HepG2 (cell line): ENCODE results near the gene ULK3. TPM values are rescaled to one million over a fixed set of nuclear protein-coding genes. Genes with fewer than 3 reads are reported as not detected.

ENCODE experiments used
- JUND ChIP-seq: sonication (generic); formaldehyde crosslinking; IDR thresholded peaks from 2 replicates; pipeline ENCODE4 v1.8.0; 2022; ENCODE audit warnings: mild to moderate bottlenecking, missing genetic modification reagents
- NFKB2 ChIP-seq: sonication (generic); formaldehyde crosslinking; IDR thresholded peaks from 2 replicates; pipeline ENCODE4 v1.4.0; 2020; ENCODE audit warnings: missing genetic modification reagents, borderline replicate concordance
- NFYC ChIP-seq: IDR thresholded peaks from 2 replicates; pipeline ENCODE4 v1.6.1; 2016; ENCODE audit warnings: missing genetic modification reagents, missing compliant biosample characterization
- PRDM10 ChIP-seq: sonication (generic); formaldehyde crosslinking; IDR thresholded peaks from 2 replicates; pipeline ENCODE4 v1.4.0; 2020; ENCODE audit warnings: low read depth, missing genetic modification reagents
- STAT6 ChIP-seq: sonication (generic); formaldehyde crosslinking; IDR thresholded peaks from 2 replicates; pipeline ENCODE4 v1.4.0; 2020; ENCODE audit warnings: missing genetic modification reagents, mild to moderate bottlenecking, borderline replicate concordance
- TCF12 ChIP-seq, 2 experiments: fragments of 450-650 bp in 1 of 2; sonication (generic) in 1 of 2; formaldehyde crosslinking in 1 of 2; IDR thresholded peaks; 2 replicates each; pipeline versions ENCODE4 v1.6.1 to v1.8.0; 2017 to 2022; ENCODE audit warnings: antibody characterized with exemption in 1 of 2, mild to moderate bottlenecking in 1 of 2, missing genetic modification reagents in 1 of 2, moderate library complexity in 1 of 2
- TMF1 ChIP-seq: sonication (generic); formaldehyde crosslinking; IDR thresholded peaks from 2 replicates; pipeline ENCODE4 v1.8.1; 2022; ENCODE audit warnings: low read depth, missing genetic modification reagents
- ZBTB43 ChIP-seq: sonication (generic); formaldehyde crosslinking; conservative IDR thresholded peaks from 2 replicates; pipeline ENCODE4 v1.4.0; 2020; ENCODE audit warnings: missing genetic modification reagents
- ZKSCAN8 ChIP-seq: IDR thresholded peaks from 2 replicates; pipeline ENCODE4 v1.6.1; 2016; ENCODE audit warnings: borderline replicate concordance, missing genetic modification reagents, missing compliant biosample characterization
- ZNF34 ChIP-seq: sonication (generic); formaldehyde crosslinking; IDR thresholded peaks from 2 replicates; pipeline ENCODE4 v1.4.0; 2020; ENCODE audit warnings: mild to moderate bottlenecking, missing genetic modification reagents, borderline replicate concordance
- ZNF484 ChIP-seq: sonication (generic); formaldehyde crosslinking; IDR thresholded peaks from 2 replicates; pipeline ENCODE4 v1.5.1; 2020; ENCODE audit warnings: mild to moderate bottlenecking, low read depth, missing genetic modification reagents, borderline replicate concordance
- ZNF598 ChIP-seq: sonication (generic); formaldehyde crosslinking; IDR thresholded peaks from 2 replicates; pipeline ENCODE4 v1.5.1; 2020; ENCODE audit warnings: mild to moderate bottlenecking, missing genetic modification reagents, borderline replicate concordance
- polyA plus RNA-seq, 8 experiments: library from polyadenylated mRNA; depleted of rRNA in 3 of 8; stranded (reverse) in 7 of 8; unstranded in 1 of 8; fragments of >200 nt; fragmentation: Illumina TruSeq in 4 of 8; extraction: Trizol in 4 of 8; gene quantifications; 2 replicates each; pipeline versions ENCODE4 v1.2.1 to v1.2.3, GENCODE V29; 2011 to 2016; ENCODE audit warnings: low read depth in 4 of 8, missing spikeins in 1 of 8, mixed read lengths in 1 of 8; ENCODE audit not compliant: insufficient read depth in 1 of 8
- total RNA-seq, 5 experiments: library from RNA; depleted of rRNA; stranded (reverse); fragments of >200 nt; fragmentation: Illumina TruSeq; extraction: Trizol; gene quantifications; 2 replicates each; pipeline ENCODE4 v1.2.3, GENCODE V29; 2016; ENCODE audit warnings: low read depth in 1 of 5
- TF ChIP-seq, protein P1 (sequence below): sonication (generic); formaldehyde crosslinking; IDR thresholded peaks from 2 replicates; pipeline ENCODE4 v1.9.0; 2021; ENCODE audit warnings: missing genetic modification reagents, borderline replicate concordance
- TF ChIP-seq, protein P2 (sequence below): IDR thresholded peaks from 2 replicates; pipeline ENCODE4 v1.6.1; 2012; ENCODE audit warnings: inconsistent platforms
- TF ChIP-seq, protein P3 (sequence below): sonication (generic); formaldehyde crosslinking; conservative IDR thresholded peaks from 2 replicates; pipeline ENCODE4 v1.8.0; 2022; ENCODE audit warnings: mild to moderate bottlenecking, moderate library complexity, missing genetic modification reagents

The ULK3 gene
- total and polyA plus RNA-seq, 2 of the 13 experiments (the other 11 are each of a cell fraction or from before 2014, with no cell fraction given), result 15.2 to 23.7 TPM

DNA sequence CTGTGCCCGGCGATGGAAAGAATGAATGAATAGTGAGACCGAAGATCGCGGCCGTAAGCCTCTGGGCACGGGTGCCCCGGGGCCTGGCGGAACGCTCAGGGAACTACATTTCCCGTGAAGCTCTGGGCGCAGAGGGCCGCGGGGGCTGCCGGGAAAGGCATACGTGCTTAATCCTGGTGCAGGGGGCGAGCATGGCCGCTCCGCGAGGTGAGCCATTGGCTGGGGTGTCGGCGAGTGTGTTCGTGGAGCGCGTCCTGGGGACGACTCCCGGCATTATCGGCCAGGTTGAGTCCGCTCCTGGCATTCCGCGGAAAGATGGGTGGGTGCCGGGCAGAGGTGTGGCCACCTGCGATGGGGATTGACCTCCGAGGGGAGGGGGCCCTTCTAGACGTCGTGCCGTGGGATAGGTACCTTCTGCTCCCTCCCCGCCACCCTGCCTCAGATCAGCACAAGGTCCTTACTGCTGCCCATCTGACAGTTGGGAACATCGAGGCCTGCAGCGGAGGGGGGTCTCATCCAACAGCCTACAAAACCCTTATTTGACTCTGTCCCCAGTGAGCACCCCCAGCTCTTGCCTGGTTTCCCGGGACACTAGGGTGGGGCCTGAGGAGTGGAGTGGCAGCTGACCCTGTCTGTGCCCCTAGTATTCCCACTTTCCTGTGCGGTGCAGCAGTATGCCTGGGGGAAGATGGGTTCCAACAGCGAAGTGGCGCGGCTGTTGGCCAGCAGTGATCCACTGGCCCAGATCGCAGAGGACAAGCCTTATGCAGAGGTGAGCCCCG, 47.1 kb upstream of the ULK3 start, which contains the start of gene MPI (continued):
- TF ChIP-seq STAT6 (CRISPR knock-in tag), result no peak
- TF ChIP-seq NFYC, result peak; percentile 55; the same call in 1 of the 2 replicates
- TF ChIP-seq, protein P1, sequence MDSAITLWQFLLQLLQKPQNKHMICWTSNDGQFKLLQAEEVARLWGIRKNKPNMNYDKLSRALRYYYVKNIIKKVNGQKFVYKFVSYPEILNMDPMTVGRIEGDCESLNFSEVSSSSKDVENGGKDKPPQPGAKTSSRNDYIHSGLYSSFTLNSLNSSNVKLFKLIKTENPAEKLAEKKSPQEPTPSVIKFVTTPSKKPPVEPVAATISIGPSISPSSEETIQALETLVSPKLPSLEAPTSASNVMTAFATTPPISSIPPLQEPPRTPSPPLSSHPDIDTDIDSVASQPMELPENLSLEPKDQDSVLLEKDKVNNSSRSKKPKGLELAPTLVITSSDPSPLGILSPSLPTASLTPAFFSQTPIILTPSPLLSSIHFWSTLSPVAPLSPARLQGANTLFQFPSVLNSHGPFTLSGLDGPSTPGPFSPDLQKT (CRISPR knock-in tag), result no peak
- no peak for TF ChIP-seq TCF12 (IDR thresholded peaks at IDR 0.05)
- peak; percentile 59; the same call in 1 of the 2 replicates for TF ChIP-seq TCF12 (CRISPR knock-in tag; IDR thresholded peaks at IDR 0.05)
- TF ChIP-seq, protein P2, sequence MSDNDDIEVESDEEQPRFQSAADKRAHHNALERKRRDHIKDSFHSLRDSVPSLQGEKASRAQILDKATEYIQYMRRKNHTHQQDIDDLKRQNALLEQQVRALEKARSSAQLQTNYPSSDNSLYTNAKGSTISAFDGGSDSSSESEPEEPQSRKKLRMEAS, result peak; percentile 81
- TF ChIP-seq NFKB2, result peak; percentile 55; the same call in 1 of the 2 replicates
- peak; percentile 22; the same call in 1 of the 2 replicates for TF ChIP-seq ZNF598 (CRISPR knock-in tag)
- no peak; the same call in 1 of the 2 replicates for TF ChIP-seq ZBTB43 (CRISPR knock-in tag)
- TF ChIP-seq ZNF34 (CRISPR knock-in tag), result no peak
- no peak for TF ChIP-seq ZNF484
- TF ChIP-seq, protein P3, sequence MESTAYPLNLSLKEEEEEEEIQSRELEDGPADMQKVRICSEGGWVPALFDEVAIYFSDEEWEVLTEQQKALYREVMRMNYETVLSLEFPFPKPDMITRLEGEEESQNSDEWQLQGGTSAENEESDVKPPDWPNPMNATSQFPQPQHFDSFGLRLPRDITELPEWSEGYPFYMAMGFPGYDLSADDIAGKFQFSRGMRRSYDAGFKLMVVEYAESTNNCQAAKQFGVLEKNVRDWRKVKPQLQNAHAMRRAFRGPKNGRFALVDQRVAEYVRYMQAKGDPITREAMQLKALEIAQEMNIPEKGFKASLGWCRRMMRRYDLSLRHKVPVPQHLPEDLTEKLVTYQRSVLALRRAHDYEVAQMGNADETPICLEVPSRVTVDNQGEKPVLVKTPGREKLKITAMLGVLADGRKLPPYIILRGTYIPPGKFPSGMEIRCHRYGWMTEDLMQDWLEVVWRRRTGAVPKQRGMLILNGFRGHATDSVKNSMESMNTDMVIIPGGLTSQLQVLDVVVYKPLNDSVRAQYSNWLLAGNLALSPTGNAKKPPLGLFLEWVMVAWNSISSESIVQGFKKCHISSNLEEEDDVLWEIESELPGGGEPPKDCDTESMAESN, result 0 out of 2 replicates have a peak, but pooled peaks have one; percentile 69
- 0 out of 2 replicates have a peak, but pooled peaks have one; percentile 22 for TF ChIP-seq ZKSCAN8 (CRISPR knock-in tag)
- TF ChIP-seq TMF1, result no peak; the same call in 1 of the 2 replicates
- peak; percentile 39; the same call in 1 of the 2 replicates for TF ChIP-seq PRDM10 (CRISPR knock-in tag)
- peak; percentile 21; the same call in 1 of the 2 replicates for TF ChIP-seq JUND
